HG02884 (cell line): ENCODE measurements around the gene MTMR4.
"Not testable (repeated sequence)": the region's sequence is repeated elsewhere in the genome, so short reads cannot be mapped to it uniquely, and the experiment has no call there.

Experiments used
- ATAC-seq: cut with Tn5 transposase; IDR thresholded peaks from one replicate; pipeline ENCODE4 v1.9.1; 2021; ENCODE audit warnings: mild to moderate bottlenecking, moderate library complexity; ENCODE audit not compliant: unreplicated experiment

Gene MTMR4

GRCh38 chr17:58493506-58493905, 20.9 kb downstream of the MTMR4 start:
- ATAC-seq: no peak

GRCh38 chr17:58492238-58493121, 22.0 kb downstream of the MTMR4 start:
- ATAC-seq: no peak

- ATAC-seq: no peak
Observed at GRCh38 chr17:58491510-58492045, 22.9 kb downstream of the MTMR4 start.

GRCh38 chr17:58488428-58488890, 26.0 kb downstream of the MTMR4 start:
- ATAC-seq: no peak

- no peak for ATAC-seq
Observed at GRCh38 chr17:58487589-58488427, 26.6 kb downstream of the MTMR4 start, which contains the start of gene HSF5. Gene HSF5, minus strand, starts transcription at chr17:58488408. Its CDS starts 134 bp downstream, at chr17:58488274.

GRCh38 chr17:58484600-58484999, 29.8 kb downstream of the MTMR4 start:
- no peak for ATAC-seq

GRCh38 chr17:58481798-58482197, 32.6 kb downstream of the MTMR4 start:
- ATAC-seq: not testable (repeated sequence)

GRCh38 chr17:58480090-58480489, 34.3 kb downstream of the MTMR4 start:
- no peak for ATAC-seq

- ATAC-seq: no peak
Observed at GRCh38 chr17:58476812-58477211, 37.6 kb downstream of the MTMR4 start.

GRCh38 chr17:58475985-58476384, 38.5 kb downstream of the MTMR4 start:
- no peak for ATAC-seq

- ATAC-seq: no peak
Observed at GRCh38 chr17:58470356-58470755, 44.1 kb downstream of the MTMR4 start.

GRCh38 chr17:58468944-58469343, 45.5 kb downstream of the MTMR4 start:
- no peak for ATAC-seq

- ATAC-seq: no peak
Observed at GRCh38 chr17:58455491-58455890, 58.9 kb downstream of the MTMR4 start.

- no peak for ATAC-seq
Observed at GRCh38 chr17:58452738-58453137, 61.7 kb downstream of the MTMR4 start.

- ATAC-seq: no peak
Observed at GRCh38 chr17:58447039-58447975, 67.1 kb downstream of the MTMR4 start.

- ATAC-seq: no peak
Observed at GRCh38 chr17:58446086-58446485, 68.4 kb downstream of the MTMR4 start.
